ENCODE results near the gene SLCO4A1. TPM values are rescaled to one million over a fixed set of nuclear protein-coding genes. Genes with fewer than 3 reads are reported as not detected.

The SLCO4A1 gene
- polyA plus RNA-seq, 1 donor (not counting 4 experiments of a cell fraction or from before 2014, with no cell fraction given), result 1.8 TPM

GRCh38 chr20:62632575-62633090 lies 9.7 kb upstream of the SLCO4A1 start:
- Histone ChIP-seq H3K4me1 (ENCODE audit: control insufficient read depth, extremely low read depth, insufficient read depth, low read length) (peaks cover 11% of the 10 kb centered on the region), H3K9ac (ENCODE audit: control insufficient read depth, extremely low read depth, insufficient read depth, low read length) (no peak overlapping the region), H4K20me1 (ENCODE audit: control insufficient read depth, extremely low read depth, insufficient read depth, low read length) (no peaks in the 10 kb centered on the region), H3K9me1 (ENCODE audit: control insufficient read depth, extremely low read depth, insufficient read depth, low read length) (peaks cover 3% of the 10 kb centered on the region), H3K27me3 (ENCODE audit: control insufficient read depth, extremely low read depth, insufficient read depth, low read length) (peaks cover 39% of the 10 kb centered on the region), H3K9me3 (ENCODE audit: control insufficient read depth, low read depth, low read length) (no peaks in the 10 kb centered on the region), H3K27ac (ENCODE audit: control insufficient read depth, insufficient read depth, low read length) (no peak overlapping the region), H2AFZ (ENCODE audit: control insufficient read depth, low read length) (no peak overlapping the region), H3K79me2 (ENCODE audit: control insufficient read depth, insufficient read depth, low read length) (no peaks in the 10 kb centered on the region), H3K36me3 (ENCODE audit: control insufficient read depth in 2 of 2, extremely low read depth in 1 of 2, insufficient read depth in 2 of 2, low read length in 2 of 2) (no peaks in the 10 kb centered on the region), H3K4me3 (ENCODE audit: control insufficient read depth in 2 of 3, extremely low read depth in 1 of 3, insufficient read depth in 2 of 3, low read depth in 1 of 3, low read length in 3 of 3) (no peak overlapping the region), H3K4me2 (ENCODE audit: control insufficient read depth, extremely low read depth, insufficient read depth, low read depth, low read length) (no peak overlapping the region)
- no peak for FAIRE-seq
- DNase-seq (ENCODE audit: low read depth, low spot score), result no peak
- TF ChIP-seq EZH2 (IDR thresholded peaks at IDR 0.05; ENCODE audit: low read length) (no peak), CTCF (optimal IDR thresholded peaks at IDR 0.05 in 1 of 3, IDR thresholded peaks at IDR 0.05 in 1 of 3, conservative IDR thresholded peaks at IDR 0.05 in 1 of 3; ENCODE audit: extremely low read depth in 1 of 3, insufficient read depth in 2 of 3, low read length in 3 of 3) (no peak)
- dilution Hi-C loops (cut with MboI; ENCODE audit: extremely low pct_ligation_motif_present, low sequenced_read_pairs), result no loop called here

- H3K79me2 ChIP-seq (ENCODE audit: control insufficient read depth, insufficient read depth, low read length), result no peaks in the 10 kb centered on the region
- no peak overlapping the region for H2AFZ ChIP-seq (ENCODE audit: control insufficient read depth, low read length)
- TF ChIP-seq EZH2 (IDR thresholded peaks at IDR 0.05; ENCODE audit: low read length) (no peak), CTCF (optimal IDR thresholded peaks at IDR 0.05 in 1 of 3, IDR thresholded peaks at IDR 0.05 in 1 of 3, conservative IDR thresholded peaks at IDR 0.05 in 1 of 3; ENCODE audit: extremely low read depth in 1 of 3, insufficient read depth in 2 of 3, low read length in 3 of 3) (no peak)
- no peak overlapping the region for H3K9ac ChIP-seq (ENCODE audit: control insufficient read depth, extremely low read depth, insufficient read depth, low read length)
- H4K20me1 ChIP-seq (ENCODE audit: control insufficient read depth, extremely low read depth, insufficient read depth, low read length), result no peaks in the 10 kb centered on the region
- H3K4me3 ChIP-seq (ENCODE audit: control insufficient read depth in 2 of 3, extremely low read depth in 1 of 3, insufficient read depth in 2 of 3, low read depth in 1 of 3, low read length in 3 of 3), result no peak overlapping the region
- no peak overlapping the region for H3K27ac ChIP-seq (ENCODE audit: control insufficient read depth, insufficient read depth, low read length)
- no peaks in the 10 kb centered on the region for H3K9me1 ChIP-seq (ENCODE audit: control insufficient read depth, extremely low read depth, insufficient read depth, low read length)
- H3K36me3 ChIP-seq (ENCODE audit: control insufficient read depth in 2 of 2, extremely low read depth in 1 of 2, insufficient read depth in 2 of 2, low read length in 2 of 2), result no peaks in the 10 kb centered on the region
- DNase-seq (ENCODE audit: low read depth, low spot score) (no peak), FAIRE-seq (no peak)
- H3K4me2 ChIP-seq (ENCODE audit: control insufficient read depth, extremely low read depth, insufficient read depth, low read depth, low read length), result no peak overlapping the region
- H3K9me3 ChIP-seq (ENCODE audit: control insufficient read depth, low read depth, low read length), result no peaks in the 10 kb centered on the region
- dilution Hi-C loops (cut with MboI; ENCODE audit: extremely low pct_ligation_motif_present, low sequenced_read_pairs), result no loop called here
- peaks cover 43% of the 10 kb centered on the region for H3K27me3 ChIP-seq (ENCODE audit: control insufficient read depth, extremely low read depth, insufficient read depth, low read length)
- H3K4me1 ChIP-seq (ENCODE audit: control insufficient read depth, extremely low read depth, insufficient read depth, low read length), result peaks cover 2% of the 10 kb centered on the region
These were observed 8.5 kb upstream of the SLCO4A1 start for GRCh38 chr20:62633598-62634329.
